IMR-90 (cell line): ENCODE measurements around the gene RAD51B. TPM values are rescaled to one million over a fixed set of nuclear protein-coding genes. Genes with fewer than 3 reads are reported as not detected.
"Not testable (repeated sequence)": the region's sequence is repeated elsewhere in the genome, so short reads cannot be mapped to it uniquely, and the experiment has no call there.

Experiments
- ATAC-seq: fragments of 200-7000 bp; cut with Tn5 transposase; 2 replicates; pipeline ENCODE4 v1.9.1; 2020; ENCODE audit warnings: low read depth, mild to moderate bottlenecking, moderate library complexity
- BruUV-seq: library from RNA; stranded (reverse); fragments of 400-500 nt; replicated peaks from 2 replicates; lab custom pipeline; 2021; lab: Mats Ljungman, UMichigan
- CTCF ChIA-PET: fragments of 300-600 bp; formaldehyde crosslinking; extraction: SDS; loops from one replicate; lab custom pipeline; 2021; ENCODE audit warnings: antibody characterized with exemption; lab: Yijun Ruan, JAX
- POLR2A ChIA-PET: fragments of 300-600 bp; sonication (Branson Sonifier 250); formaldehyde crosslinking; loops from one replicate; lab custom pipeline; 2022; ENCODE audit warnings: antibody characterized with exemption; ENCODE audit not compliant: unreplicated experiment; lab: Charles Lee
- DNase-seq: peaks from one replicate; pipeline ENCODE4 v3.0.0; 2013
- H2AFZ ChIP-seq: replicated peaks from 2 replicates; pipeline ENCODE3; 2013; ENCODE audit warnings: low read length, mild to moderate bottlenecking; ENCODE audit not compliant: poor library complexity
- H2AK5ac ChIP-seq: 2 replicates; pipeline ENCODE4 v1.6.1; 2013; ENCODE audit warnings: low read depth, low read length, inconsistent platforms
- H2AK9ac ChIP-seq: replicated peaks from 2 replicates; pipeline ENCODE3; 2013; ENCODE audit warnings: mild to moderate bottlenecking, low read depth, low read length, moderate library complexity; ENCODE audit not compliant: poor library complexity
- H2BK120ac ChIP-seq: 2 replicates; pipeline ENCODE4 v1.6.1; 2013; ENCODE audit warnings: low read depth, low read length, inconsistent platforms
- H2BK15ac ChIP-seq: 3 replicates; pipeline ENCODE4 v1.6.1; 2013; ENCODE audit warnings: low read depth, low read length, inconsistent platforms
- H2BK20ac ChIP-seq: 2 replicates; pipeline ENCODE4 v1.6.1; 2013; ENCODE audit warnings: low read depth, mild to moderate bottlenecking, inconsistent platforms, low read length, moderate library complexity
- H2BK5ac ChIP-seq: 2 replicates; pipeline ENCODE4 v1.6.1; 2013; ENCODE audit warnings: mild to moderate bottlenecking, low read depth, low read length, inconsistent platforms; ENCODE audit not compliant: poor library complexity, severe bottlenecking
- H3K14ac ChIP-seq: replicated peaks from 2 replicates; pipeline ENCODE4 v1.6.1; 2013; ENCODE audit warnings: low read depth, low read length, inconsistent platforms
- H3K18ac ChIP-seq: 2 replicates; pipeline ENCODE4 v1.6.1; 2013; ENCODE audit warnings: low read depth, low read length, control low read depth
- H3K23ac ChIP-seq: 2 replicates; pipeline ENCODE4 v1.6.1; 2013; ENCODE audit warnings: low read depth, low read length, inconsistent platforms
- H3K27ac ChIP-seq: 2 replicates; pipeline ENCODE4 v1.5.1; 2013; ENCODE audit warnings: mild to moderate bottlenecking, control low read depth, low read length; ENCODE audit not compliant: insufficient read depth
- H3K27me3 ChIP-seq: 2 replicates; pipeline ENCODE4 v1.6.1; 2013; ENCODE audit warnings: low read length; ENCODE audit not compliant: control insufficient read depth, insufficient read depth
- H3K36me3 ChIP-seq: 2 replicates; pipeline ENCODE4 v1.6.1; 2013; ENCODE audit warnings: low read length, mixed read lengths; ENCODE audit not compliant: control insufficient read depth, insufficient read depth
- H3K4ac ChIP-seq: 2 replicates; pipeline ENCODE4 v1.6.1; 2013; ENCODE audit warnings: low read depth, low read length, inconsistent platforms
- H3K4me1 ChIP-seq: 2 replicates; pipeline ENCODE4 v1.6.1; 2013; ENCODE audit warnings: low read length, mixed read lengths; ENCODE audit not compliant: control insufficient read depth, insufficient read depth
- H3K4me2 ChIP-seq: 2 replicates; pipeline ENCODE4 v1.6.1; 2013; ENCODE audit warnings: low read depth, mild to moderate bottlenecking, control low read depth, low read length, moderate library complexity
- H3K4me3 ChIP-seq: 2 replicates; pipeline ENCODE4 v1.5.1; 2013; ENCODE audit warnings: low read depth, mild to moderate bottlenecking, control low read depth, low read length, moderate library complexity; ENCODE audit not compliant: insufficient read depth
- H3K56ac ChIP-seq: 2 replicates; pipeline ENCODE4 v1.6.1; 2013; ENCODE audit warnings: low read length, inconsistent platforms; ENCODE audit not compliant: insufficient read depth; ENCODE audit errors: extremely low read depth
- H3K79me1 ChIP-seq, 2 experiments: 2 replicates each; pipeline ENCODE4 v1.6.1; 2013; ENCODE audit warnings: low read length in 2 of 2, inconsistent platforms in 1 of 2, low read depth in 1 of 2
- H3K9ac ChIP-seq: 2 replicates; pipeline ENCODE4 v1.6.1; 2013; ENCODE audit warnings: low read depth, low read length, control low read depth
- H3K9me1 ChIP-seq: 2 replicates; pipeline ENCODE4 v1.6.1; 2013; ENCODE audit warnings: low read length, inconsistent platforms; ENCODE audit not compliant: insufficient read depth
- H3K9me3 ChIP-seq: 2 replicates; pipeline ENCODE4 v1.6.1; 2013; ENCODE audit warnings: low read length; ENCODE audit not compliant: control insufficient read depth, insufficient read depth
- H4K20me1 ChIP-seq: 2 replicates; pipeline ENCODE4 v1.6.1; 2013; ENCODE audit warnings: low read length, inconsistent platforms; ENCODE audit not compliant: insufficient read depth
- H4K5ac ChIP-seq: 2 replicates; pipeline ENCODE4 v1.6.1; 2013; ENCODE audit warnings: mild to moderate bottlenecking, low read depth, low read length, control low read depth
- H4K8ac ChIP-seq, 2 experiments: 2 replicates each; pipeline ENCODE4 v1.6.1; 2013; ENCODE audit warnings: low read depth in 2 of 2, low read length in 2 of 2, control low read depth in 1 of 2, inconsistent platforms in 1 of 2
- H4K91ac ChIP-seq: 2 replicates; pipeline ENCODE4 v1.6.1; 2013; ENCODE audit warnings: low read depth, low read length, inconsistent platforms; ENCODE audit not compliant: insufficient read depth
- WGBS, 2 experiments: methylation state at CpG; one replicate each; pipeline versions ENCODE4 v1.1.5 to v1.1.7; 2013; ENCODE audit warnings: missing lambda C conversion rate in 2 of 2; ENCODE audit not compliant: insufficient read length in 1 of 2; ENCODE audit errors: extremely low coverage in 2 of 2; 5-methylcytosine and 5-hydroxymethylcytosine counted together
- dilution Hi-C: fragments of 300-500 bp; cut with HindIII; formaldehyde crosslinking; loops from one replicate; pipeline ENCODE4 v1.14.3; 2018; ENCODE audit warnings: low sequenced_read_pairs; ENCODE audit not compliant: unreplicated experiment
- in situ Hi-C: fragments of 300-500 bp; cut with MboI; formaldehyde crosslinking; loops from 3 replicates; pipeline ENCODE4 v1.14.3; 2019; ENCODE audit warnings: low sequenced_read_pairs, inconsistent platforms, mixed read lengths
- intact Hi-C: fragments of 100-400 bp; cut with micrococcal nuclease; formaldehyde crosslinking; loops from 2 replicates; pipeline ENCODE4 v1.10.0; 2022
- polyA plus RNA-seq, 3 experiments: library from polyadenylated mRNA; depleted of rRNA; stranded (reverse); fragments of >200 nt; gene quantifications; 2 replicates each; pipeline ENCODE4 v1.2.3, GENCODE V29; 2012; ENCODE audit warnings: low replicate concordance in 1 of 3
- total RNA-seq: library from RNA; depleted of rRNA; stranded (reverse); fragments of >200 nt; gene quantifications from 2 replicates; pipeline ENCODE4 v1.2.3, GENCODE V29; 2012

The RAD51B gene
- total and polyA plus RNA-seq, 2 of the 4 experiments (the other 2 are of a cell fraction) = 5.1 to 18.8 TPM

DNA sequence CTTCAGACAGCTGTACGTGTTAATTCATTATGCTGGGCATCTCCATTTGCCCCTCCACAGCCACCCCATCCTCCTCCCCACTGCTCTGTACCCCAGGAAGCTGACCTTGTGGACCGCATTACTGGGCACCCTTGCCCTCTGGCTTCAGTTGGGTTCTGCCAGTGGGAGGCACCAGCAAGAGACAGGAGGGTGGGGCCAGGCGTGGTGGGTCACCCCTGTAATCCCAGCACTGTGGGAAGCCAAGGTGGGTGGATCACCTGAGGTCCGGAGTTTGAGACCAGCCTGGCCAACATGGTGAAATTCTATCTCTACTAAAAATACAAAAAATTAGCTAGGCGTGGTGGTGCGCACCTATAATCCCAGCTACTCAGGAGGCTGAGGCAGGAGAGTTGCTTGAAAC, 843.2 kb downstream of the RAD51B start:
- H3K36me3 ChIP-seq, DNase-seq, H3K4me3 ChIP-seq, BruUV-seq, H3K79me1 ChIP-seq, H4K20me1 ChIP-seq, H3K23ac ChIP-seq, H3K9ac ChIP-seq, H3K4me2 ChIP-seq, H3K56ac ChIP-seq, ATAC-seq, H2AFZ ChIP-seq, H3K9me3 ChIP-seq, dilution Hi-C loops, H3K27me3 ChIP-seq: not testable (repeated sequence)
- intact Hi-C loops (loop anchor here (5.0 to 10.0 kb wide), 3 partner anchors 208 to 718 kb away; no protein-coding TSS in a partner anchor), in situ Hi-C loops (loop anchor here (10.0 kb wide), 1 partner anchor 122 kb away; no protein-coding TSS in a partner anchor)
- Histone ChIP-seq H3K9me1 (peaks cover 35% of the 10 kb centered on the region), H2BK120ac (peak overlapping the region; percentile 94), H2AK9ac (peak overlapping the region; percentile 77), H3K18ac (peak overlapping the region; percentile 32; the same call in 1 of the 2 replicates), H2BK20ac (peak overlapping the region; percentile 83), H3K4me1 (peaks cover 38% of the 10 kb centered on the region), H3K4ac (peak overlapping the region; percentile 88), H2AK5ac (peak overlapping the region; percentile 78), H3K14ac (peak overlapping the region; percentile 75), H2BK15ac (peak overlapping the region; percentile 12; the same call in 2 of the 3 replicates), H2BK5ac (peak overlapping the region; percentile 78), H4K91ac (peak overlapping the region; percentile 83; the same call in 1 of the 2 replicates), H3K27ac (peak overlapping the region; percentile 35; the same call in 1 of the 2 replicates), H4K8ac (peak overlapping the region in 1 of 2 experiments; percentile 74; a peak in 2 of 4 replicates), H4K5ac (peak overlapping the region; percentile 61)
- 100% methylated on average over 1 of the region's 6 CpGs; no CpG with 5 or more reads in 1 of the 2 experiments for WGBS, 2 experiments
- CTCF ChIA-PET = interaction anchor here (0.5 to 0.8 kb wide), 2 partner anchors 117 to 183 kb away, joined by 3 to 5 read pairs; no protein-coding TSS in a partner anchor
- POLR2A ChIA-PET = interaction anchor here (1.2 kb wide), 1 partner anchor 128 kb away, joined by 3 read pairs; no protein-coding TSS in a partner anchor
